Gastroesophageal sphincter (tissue), 3 donors: ENCODE measurements around the gene FNDC3B.
"Not testable (repeated sequence)": the region's sequence is repeated elsewhere in the genome, so short reads cannot be mapped to it uniquely, and the experiment has no call there.

ENCODE experiments used
- EP300 ChIP-seq: sonication (generic); formaldehyde crosslinking; IDR thresholded peaks from one replicate; pipeline ENCODE4 v1.6.1; 2017; ENCODE audit warnings: antibody characterized with exemption, mild to moderate bottlenecking
- TF ChIP-seq, protein P1 (sequence below), 4 experiments: fragments of 200-600 bp in 2 of 4; fragments of 450-650 bp in 2 of 4; sonication (generic) in 1 of 4; IDR thresholded peaks; one replicate each; pipeline ENCODE4 v1.5.1; 2017 to 2019; ENCODE audit warnings: antibody characterized with exemption in 4 of 4, mild to moderate bottlenecking in 2 of 4, moderate library complexity in 2 of 4

DNA sequence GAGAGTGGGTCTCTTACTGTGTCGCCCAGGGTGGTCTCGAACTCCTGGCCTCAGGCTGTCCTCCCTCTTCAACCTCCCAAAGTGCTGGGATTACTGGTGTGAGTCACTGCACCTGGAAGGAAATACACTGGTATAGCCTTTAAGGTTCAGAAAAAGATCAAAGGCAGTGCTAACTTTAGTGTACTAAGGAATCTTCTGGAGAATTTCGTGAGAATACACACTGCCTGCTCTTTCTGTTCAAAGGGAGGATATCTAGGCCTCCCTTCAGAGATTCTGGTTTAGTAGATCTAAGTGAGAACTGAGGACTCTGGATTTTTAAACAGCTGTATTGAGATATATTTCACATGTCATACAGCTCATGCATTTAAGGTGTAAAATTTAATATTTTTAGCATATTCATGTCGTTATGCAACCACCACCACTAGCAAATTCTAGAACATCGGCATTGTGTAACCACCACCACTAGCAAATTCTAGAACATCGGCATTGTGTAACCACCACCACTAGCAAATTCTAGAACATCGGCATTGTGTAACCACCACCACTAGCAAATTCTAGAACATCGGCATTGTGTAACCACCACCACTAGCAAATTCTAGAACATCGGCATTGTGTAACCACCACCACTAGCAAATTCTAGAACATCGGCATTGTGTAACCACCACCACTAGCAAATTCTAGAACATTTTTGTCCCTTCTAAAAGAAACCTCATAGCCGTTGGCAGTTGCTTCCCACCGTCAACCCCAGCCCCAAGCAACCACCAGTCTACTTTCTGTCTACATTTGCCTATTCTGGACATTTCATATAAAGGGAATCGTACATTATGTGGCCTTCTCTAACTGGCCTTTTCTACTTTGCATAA, 54.4 kb downstream of the FNDC3B start:
- TF ChIP-seq, protein P1, sequence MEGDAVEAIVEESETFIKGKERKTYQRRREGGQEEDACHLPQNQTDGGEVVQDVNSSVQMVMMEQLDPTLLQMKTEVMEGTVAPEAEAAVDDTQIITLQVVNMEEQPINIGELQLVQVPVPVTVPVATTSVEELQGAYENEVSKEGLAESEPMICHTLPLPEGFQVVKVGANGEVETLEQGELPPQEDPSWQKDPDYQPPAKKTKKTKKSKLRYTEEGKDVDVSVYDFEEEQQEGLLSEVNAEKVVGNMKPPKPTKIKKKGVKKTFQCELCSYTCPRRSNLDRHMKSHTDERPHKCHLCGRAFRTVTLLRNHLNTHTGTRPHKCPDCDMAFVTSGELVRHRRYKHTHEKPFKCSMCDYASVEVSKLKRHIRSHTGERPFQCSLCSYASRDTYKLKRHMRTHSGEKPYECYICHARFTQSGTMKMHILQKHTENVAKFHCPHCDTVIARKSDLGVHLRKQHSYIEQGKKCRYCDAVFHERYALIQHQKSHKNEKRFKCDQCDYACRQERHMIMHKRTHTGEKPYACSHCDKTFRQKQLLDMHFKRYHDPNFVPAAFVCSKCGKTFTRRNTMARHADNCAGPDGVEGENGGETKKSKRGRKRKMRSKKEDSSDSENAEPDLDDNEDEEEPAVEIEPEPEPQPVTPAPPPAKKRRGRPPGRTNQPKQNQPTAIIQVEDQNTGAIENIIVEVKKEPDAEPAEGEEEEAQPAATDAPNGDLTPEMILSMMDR (IDR thresholded peaks at IDR 0.05): not testable (repeated sequence)
- TF ChIP-seq EP300: not testable (repeated sequence)
